ENCODE measurements around the gene CCL25. TPM values are rescaled to one million over a fixed set of nuclear protein-coding genes. Genes with fewer than 3 reads are reported as not detected.

CCL25 gene
- total and polyA plus RNA-seq, 2 of the 4 experiments (the other 2 are of a cell fraction), result not detected

- DNase-seq (no peak), ATAC-seq (ENCODE audit: low read depth) (no peak)
- Histone ChIP-seq H3K4ac (ENCODE audit: low read depth, low read length) (no peak overlapping the region), H3K9me1 (ENCODE audit: insufficient read depth, low read length) (no peaks in the 10 kb centered on the region), H3K23ac (ENCODE audit: low read depth, low read length) (no peak overlapping the region), H3K4me3 (ENCODE audit: insufficient read depth, low read depth, low read length) (no peak overlapping the region), H3K4me2 (ENCODE audit: low read depth, low read length) (no peak overlapping the region), H3K27ac (ENCODE audit: insufficient read depth, low read length) (no peak overlapping the region), H2AK5ac (ENCODE audit: low read depth, low read length) (no peak overlapping the region), H3K27me3 (ENCODE audit: control insufficient read depth, insufficient read depth, low read length) (peaks cover 15% of the 10 kb centered on the region; the same call in 1 of the 2 replicates), H2AK9ac (replicated peaks; ENCODE audit: low read depth, low read length, poor library complexity) (peak overlapping the region; percentile 50), H3K36me3 (ENCODE audit: control insufficient read depth, insufficient read depth, low read length) (no peaks in the 10 kb centered on the region), H2BK15ac (ENCODE audit: low read depth, low read length) (no peak overlapping the region), H3K9me3 (ENCODE audit: control insufficient read depth, insufficient read depth, low read length) (no peaks in the 10 kb centered on the region), H3K9ac (ENCODE audit: low read depth, low read length) (no peak overlapping the region), H3K4me1 (ENCODE audit: control insufficient read depth, insufficient read depth, low read length) (peaks cover 2% of the 10 kb centered on the region; the same call in 1 of the 2 replicates), H4K5ac (ENCODE audit: low read depth, low read length) (no peak overlapping the region), H2BK120ac (ENCODE audit: low read depth, low read length) (no peak overlapping the region), H3K79me1 (ENCODE audit: low read depth in 1 of 2, low read length in 2 of 2) (no peaks in the 10 kb centered on the region), H3K14ac (replicated peaks; ENCODE audit: low read depth, low read length) (no peak overlapping the region), H3K56ac (ENCODE audit: extremely low read depth, insufficient read depth, low read length) (no peak overlapping the region), H2BK20ac (ENCODE audit: low read depth, low read length) (no peak overlapping the region), H4K8ac (ENCODE audit: low read depth in 2 of 2, low read length in 2 of 2) (no peak overlapping the region), H2BK5ac (ENCODE audit: low read depth, low read length, poor library complexity, severe bottlenecking) (no peak overlapping the region), H4K20me1 (ENCODE audit: insufficient read depth, low read length) (no peaks in the 10 kb centered on the region), H2AFZ (replicated peaks; ENCODE audit: low read length, poor library complexity) (no peak overlapping the region), H3K18ac (ENCODE audit: low read depth, low read length) (no peak overlapping the region), H4K91ac (ENCODE audit: insufficient read depth, low read depth, low read length) (no peak overlapping the region)
- in situ Hi-C loops (cut with MboI; ENCODE audit: low sequenced_read_pairs), result no loop called here
- dilution Hi-C loops (cut with HindIII; ENCODE audit: low sequenced_read_pairs, unreplicated experiment), result no loop called here
- ChIA-PET CTCF (no interaction called here), POLR2A (ENCODE audit: unreplicated experiment) (no interaction called here)
- TF ChIP-seq NFE2L2 (IDR thresholded peaks at IDR 0.05; ENCODE audit: low read depth, low read length), result no peak
- TF ChIP-seq CEBPB (IDR thresholded peaks at IDR 0.05; ENCODE audit: low read depth, low read length), result no peak
- no peak for TF ChIP-seq ELK1 (IDR thresholded peaks at IDR 0.05; ENCODE audit: borderline replicate concordance, low read depth, low read length)
- no peak for TF ChIP-seq MAFK (IDR thresholded peaks at IDR 0.05; ENCODE audit: low read depth, low read length)
- TF ChIP-seq USF2 (IDR thresholded peaks at IDR 0.05; ENCODE audit: low read depth, low read length), result no peak
- TF ChIP-seq SMC3 (IDR thresholded peaks at IDR 0.05; ENCODE audit: low read depth, low read length), result no peak
- TF ChIP-seq RCOR1 (IDR thresholded peaks at IDR 0.05; ENCODE audit: insufficient replicate concordance, low read length), result no peak
- TF ChIP-seq RFX5 (IDR thresholded peaks at IDR 0.05; ENCODE audit: low read depth, low read length), result no peak
- TF ChIP-seq CHD1 (IDR thresholded peaks at IDR 0.05; ENCODE audit: low read depth, low read length), result no peak
- TF ChIP-seq MAZ (IDR thresholded peaks at IDR 0.05; ENCODE audit: borderline replicate concordance, low read depth, low read length), result no peak
- TF ChIP-seq FOS (IDR thresholded peaks at IDR 0.05; ENCODE audit: low read depth, low read length), result no peak
- intact Hi-C loops (cut with micrococcal nuclease), result no loop called here
- BruUV-seq (replicated peaks), result no TSS peak
- 14% methylated on average over 2 of the region's 10 CpGs; no CpG with 5 or more reads in 1 of the 2 experiments for WGBS, 2 experiments (ENCODE audit: extremely low coverage in 2 of 2, insufficient read length in 1 of 2)
These were observed 6.5 kb upstream of the CCL25 start for GRCh38 chr19:8045872-8046568.
